NCI-H774 (cell line): ENCODE results near the gene PLGRKT.
"Not testable (repeated sequence)": the region's sequence is repeated elsewhere in the genome, so short reads cannot be mapped to it uniquely, and the experiment has no call there.

ENCODE experiments used
- DNase-seq: peaks from one replicate; lab custom pipeline; 2025; lab: John Stamatoyannopoulos, UW

PLGRKT gene

DNA sequence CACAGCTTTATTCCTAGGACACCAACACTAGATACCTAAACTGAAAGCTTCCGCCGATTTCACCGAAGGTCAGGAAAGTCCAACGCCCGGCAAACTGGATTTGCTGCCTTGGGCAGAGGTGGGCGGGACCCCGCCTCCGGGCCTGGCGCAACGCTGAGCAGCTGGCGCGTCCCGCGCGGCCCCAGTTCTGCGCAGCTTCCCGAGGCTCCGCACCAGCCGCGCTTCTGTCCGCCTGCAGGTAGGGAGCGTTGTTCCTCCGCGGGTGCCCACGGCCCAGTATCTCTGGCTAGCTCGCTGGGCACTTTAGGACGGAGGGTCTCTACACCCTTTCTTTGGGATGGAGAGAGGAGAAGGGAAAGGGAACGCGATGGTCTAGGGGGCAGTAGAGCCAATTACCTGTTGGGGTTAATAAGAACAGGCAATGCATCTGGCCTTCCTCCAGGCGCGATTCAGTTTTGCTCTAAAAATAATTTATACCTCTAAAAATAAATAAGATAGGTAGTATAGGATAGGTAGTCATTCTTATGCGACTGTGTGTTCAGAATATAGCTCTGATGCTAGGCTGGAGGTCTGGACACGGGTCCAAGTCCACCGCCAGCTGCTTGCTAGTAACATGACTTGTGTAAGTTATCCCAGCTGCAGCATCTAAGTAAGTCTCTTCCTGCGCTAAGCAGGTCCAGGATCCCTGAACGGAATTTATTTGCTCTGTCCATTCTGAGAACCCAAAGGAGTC is 12.8 kb upstream of the PLGRKT start, which contains the start of gene CD274:
TSS of gene CD274 (plus strand) at position 184 of the 733 bp plus-strand sequence. CDS start 5,572 bp downstream, outside the sequence.
- peak; percentile 96 for DNase-seq

DNA sequence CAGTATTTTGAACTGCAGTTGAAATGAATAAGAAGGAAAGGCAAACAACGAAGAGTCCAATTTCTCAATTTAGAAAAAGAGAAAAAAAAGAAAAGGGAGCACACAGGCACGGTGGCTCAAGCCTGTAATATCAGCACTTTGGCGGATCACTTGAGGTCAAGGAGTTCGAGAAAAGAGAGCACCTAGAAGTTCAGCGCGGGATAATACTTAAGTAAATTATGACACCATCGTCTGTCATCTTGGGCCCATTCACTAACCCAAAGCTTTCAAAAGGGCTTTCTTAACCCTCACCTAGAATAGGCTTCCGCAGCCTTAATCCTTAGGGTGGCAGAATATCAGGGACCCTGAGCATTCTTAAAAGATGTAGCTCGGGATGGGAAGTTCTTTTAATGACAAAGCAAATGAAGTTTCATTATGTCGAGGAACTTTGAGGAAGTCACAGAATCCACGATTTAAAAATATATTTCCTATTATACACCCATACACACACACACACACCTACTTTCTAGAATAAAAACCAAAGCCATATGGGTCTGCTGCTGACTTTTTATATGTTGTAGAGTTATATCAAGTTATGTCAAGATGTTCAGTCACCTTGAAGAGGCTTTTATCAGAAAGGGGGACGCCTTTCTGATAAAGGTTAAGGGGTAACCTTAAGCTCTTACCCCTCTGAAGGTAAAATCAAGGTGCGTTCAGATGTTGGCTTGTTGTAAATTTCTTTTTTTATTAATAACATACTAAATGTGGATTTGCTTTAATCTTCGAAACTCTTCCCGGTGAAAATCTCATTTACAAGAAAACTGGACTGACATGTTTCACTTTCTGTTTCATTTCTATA is 12.0 kb upstream of the PLGRKT start:
- no peak for DNase-seq

DNA sequence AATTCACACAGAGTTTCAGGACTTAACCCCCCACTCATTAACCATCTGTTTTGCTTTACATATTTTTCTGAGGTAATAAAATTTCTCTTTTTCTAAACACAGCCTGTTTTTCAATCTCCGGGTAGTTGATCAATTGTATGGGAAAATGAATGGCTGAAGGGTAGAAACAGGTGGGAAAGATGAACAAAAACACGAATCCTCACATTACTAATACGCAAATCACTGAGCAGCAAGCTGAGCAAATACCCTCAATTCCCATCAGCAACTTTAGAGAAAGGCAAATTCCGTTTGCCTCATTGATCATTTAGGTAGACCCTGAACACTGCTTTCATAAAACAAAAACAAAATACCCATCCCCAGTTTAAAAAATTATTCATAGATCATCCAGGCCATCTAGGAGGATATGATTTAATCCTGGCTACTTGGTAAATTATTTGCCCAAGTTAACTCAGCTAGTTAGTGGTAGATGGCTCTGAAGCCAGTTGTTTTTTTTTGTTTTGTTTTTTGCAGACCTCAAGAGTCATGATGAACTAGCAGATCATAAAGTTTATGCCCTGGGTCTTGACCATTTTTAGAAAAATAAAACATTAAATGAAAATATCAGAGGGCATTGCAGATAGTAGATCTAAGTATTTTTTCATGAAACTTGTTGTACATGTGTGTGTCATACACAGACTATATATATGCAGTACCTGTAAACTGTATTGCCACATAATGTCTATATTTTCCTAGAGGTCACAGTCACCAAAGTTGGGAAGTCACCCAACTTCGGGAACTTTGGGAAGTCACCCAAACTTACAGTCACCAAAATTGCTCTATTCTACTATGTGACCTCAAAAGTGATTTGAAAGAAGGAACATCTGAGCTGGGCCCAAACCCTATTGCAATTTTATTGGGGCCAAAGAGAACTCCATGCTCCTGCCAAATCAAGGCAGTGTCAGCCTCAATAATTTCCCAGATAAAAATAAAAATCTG is 11.0 kb upstream of the PLGRKT start:
- no peak for DNase-seq

DNA sequence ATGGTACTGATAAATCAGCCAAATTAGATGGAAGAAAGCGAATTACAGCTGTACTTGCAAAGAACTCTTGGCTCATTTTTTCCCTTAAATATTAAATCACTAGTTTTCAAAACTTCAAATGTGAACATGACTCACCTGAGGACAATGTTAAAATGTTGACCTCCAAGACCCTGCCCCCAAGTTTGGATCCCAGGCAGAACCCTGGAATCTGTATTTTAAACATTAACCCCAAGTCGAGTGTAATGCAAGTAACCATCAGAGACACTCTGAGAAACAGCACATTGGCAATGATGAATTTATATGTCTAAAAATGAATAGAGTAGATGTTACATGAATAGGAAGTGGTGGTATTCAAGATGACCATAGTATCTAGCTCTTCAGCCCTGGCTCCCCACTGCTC is 10.3 kb upstream of the PLGRKT start:
- DNase-seq: no peak

DNA sequence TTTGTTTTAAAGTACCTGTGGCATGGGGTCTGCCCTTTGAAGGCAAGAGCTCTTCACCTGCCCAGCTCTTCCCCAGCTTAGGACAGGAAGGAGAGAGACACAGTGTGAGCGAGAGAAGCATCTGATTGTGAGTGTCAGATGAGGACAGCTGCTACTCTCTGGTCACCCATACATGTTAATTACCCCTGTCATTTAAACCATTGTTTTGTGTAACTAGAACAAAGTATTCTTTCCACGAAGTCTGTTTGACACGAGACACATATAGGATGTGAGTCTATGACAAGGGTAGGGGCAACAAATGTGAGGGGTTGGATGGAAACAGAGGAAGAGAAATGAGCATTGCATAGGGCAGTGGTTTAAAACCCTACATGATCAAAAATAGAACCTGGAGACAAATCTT is 9.6 kb upstream of the PLGRKT start:
- DNase-seq: no peak

DNA sequence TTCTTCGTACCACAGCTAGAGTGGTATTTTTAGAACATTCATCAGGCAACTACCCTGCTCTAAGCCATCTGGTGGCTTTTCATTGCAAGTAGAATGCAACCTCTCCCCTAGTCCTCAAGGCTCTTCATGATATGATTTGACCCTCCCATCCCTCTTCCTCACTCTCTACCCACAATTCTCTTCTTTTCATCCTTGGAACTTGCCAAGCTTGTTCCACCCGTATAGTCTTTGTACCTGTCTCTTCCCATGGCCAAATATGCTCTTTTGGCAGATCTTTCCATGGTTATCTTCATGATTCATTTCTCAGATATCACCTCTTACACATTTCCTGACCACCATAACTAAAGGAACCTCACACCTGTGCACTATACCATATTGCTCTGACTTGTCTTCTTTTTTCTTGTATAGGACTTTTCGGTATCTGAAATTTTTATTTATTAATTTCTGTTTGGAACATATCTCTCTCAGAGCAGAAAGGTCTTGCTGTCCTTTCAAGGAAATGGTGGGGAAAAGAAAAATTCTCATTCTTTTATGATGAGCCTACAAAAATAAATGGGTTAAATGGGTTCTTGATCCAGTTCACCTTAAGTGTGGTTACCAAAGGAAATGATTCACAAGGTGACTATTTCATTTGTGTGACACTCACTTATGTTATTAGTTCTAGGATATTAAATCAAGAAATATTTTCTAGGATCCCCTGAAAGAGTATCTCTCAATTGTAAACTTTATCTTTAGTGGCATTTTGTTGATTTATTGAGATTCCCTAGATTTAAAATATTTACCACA is 8.9 kb upstream of the PLGRKT start:
- DNase-seq: no peak

DNA sequence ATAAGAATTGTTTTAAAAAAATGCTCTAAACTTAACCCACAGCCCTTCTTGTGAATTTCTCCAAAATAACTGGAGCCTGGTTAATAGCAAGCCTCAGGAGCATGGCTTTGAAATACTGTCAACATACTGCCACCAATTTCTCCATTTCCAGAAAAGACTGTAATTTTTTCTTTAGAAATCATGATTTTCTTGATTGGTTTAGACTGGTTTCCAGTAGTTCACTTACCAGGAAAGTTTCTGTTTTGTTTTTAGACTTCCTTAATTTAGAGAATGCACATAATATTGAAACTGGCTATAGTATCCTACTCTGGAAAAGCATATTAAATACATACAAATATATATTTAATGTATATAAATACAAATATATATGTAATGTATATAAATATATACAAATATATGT is 8.2 kb upstream of the PLGRKT start:
- no peak for DNase-seq

DNA sequence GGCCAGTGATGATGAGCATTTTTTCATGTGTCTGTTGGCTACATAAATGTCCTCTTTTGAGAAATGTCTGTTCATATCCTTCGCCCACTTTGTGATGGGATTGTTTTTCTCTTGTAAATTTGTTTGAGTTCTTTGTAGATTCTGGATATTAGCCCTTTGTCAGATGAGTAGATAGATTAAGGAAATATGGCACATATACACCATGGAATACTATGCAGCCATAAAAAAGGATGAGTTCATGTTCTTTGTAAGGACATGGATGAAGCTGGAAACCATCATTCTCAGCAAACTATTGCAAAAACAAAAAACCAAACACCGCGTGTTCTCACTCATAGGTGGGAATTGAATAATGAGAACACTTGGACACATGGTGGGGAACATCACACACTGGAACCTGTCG is 7.4 kb upstream of the PLGRKT start:
- DNase-seq: not testable (repeated sequence)

DNA sequence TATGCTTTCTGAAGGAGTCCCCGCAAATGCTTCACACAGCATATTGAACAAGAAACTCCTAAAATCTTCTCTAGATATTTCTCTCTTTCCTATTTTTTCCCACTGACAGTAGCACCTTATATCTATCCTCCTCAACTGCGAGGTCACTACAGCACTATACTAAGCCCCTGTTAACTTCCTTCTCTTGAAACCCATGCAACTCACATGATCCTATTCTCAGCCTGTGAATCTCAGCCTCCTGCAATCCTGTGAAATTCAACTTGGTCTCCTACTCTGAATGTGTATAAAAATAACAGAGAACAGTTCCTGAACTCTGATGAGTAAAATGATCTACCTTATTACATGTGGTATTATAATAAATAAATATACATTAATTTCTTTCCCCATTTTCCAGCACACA is 6.1 kb upstream of the PLGRKT start:
- DNase-seq: no peak

DNA sequence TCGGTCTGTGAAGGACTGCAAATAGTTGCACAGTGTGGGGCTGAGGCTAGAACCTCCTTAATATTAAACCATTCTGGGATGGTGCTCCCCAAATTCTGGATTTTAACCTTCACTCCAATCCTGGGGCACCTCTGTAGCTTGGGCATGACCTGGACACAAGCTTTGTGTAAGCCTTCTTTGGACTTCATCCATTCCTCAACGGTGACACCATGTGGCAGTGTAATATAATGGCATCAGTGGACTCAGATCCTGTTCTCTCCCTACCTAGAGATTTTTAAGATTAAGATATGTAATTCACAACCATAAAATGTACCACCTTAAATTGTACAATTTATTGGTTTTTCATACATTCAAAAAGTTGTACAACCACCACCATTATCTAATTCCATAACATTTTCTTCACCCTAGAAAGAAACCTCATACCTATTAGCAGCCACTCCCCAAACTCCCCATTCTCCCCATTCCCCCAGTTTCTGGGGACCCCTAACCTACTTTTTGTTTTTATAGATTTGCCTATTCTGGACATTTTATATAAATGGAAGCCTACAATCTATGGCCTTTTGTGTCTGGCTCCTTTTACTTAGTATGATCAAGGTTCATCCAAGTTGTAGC is 4.8 kb upstream of the PLGRKT start:
- DNase-seq: peak; percentile 57

DNA sequence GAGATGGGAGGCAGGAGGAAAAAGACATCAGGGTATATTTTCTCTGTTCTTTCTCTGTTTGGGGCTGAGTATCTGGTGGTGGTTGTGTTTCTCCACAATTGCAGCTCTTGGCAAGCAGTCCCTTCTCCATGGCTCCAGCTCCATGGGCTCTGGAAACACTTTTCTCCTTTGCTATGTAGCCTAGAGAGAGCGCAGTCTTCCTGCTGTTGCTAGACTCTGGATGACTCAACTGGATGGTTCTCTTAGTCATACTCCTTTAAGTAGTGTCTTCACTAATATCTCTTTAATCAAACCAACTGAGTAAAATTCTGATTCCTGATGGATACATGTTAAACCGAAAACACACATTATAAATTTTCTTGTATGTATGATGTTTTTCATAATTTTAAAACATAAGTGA is 3.3 kb upstream of the PLGRKT start:
- no peak for DNase-seq

DNA sequence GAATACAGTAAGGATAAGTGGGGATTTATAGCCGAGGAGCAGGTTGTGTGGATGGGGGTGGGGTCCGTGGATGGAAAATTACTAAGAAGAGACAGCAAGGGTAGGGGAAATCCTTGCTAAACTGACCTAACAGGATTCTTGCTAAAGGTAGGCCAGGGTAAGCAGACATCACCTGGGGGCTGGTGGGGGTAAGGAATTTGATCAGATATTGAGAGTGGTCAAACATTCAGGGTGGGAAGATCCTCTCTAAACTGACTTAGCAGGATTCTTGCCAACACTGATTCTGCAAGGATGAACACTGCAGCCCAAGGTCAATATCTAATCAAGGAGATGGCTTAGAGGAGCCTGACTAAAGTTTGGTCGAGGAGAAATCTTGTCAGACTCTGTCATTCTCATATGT is 2.7 kb upstream of the PLGRKT start:
- no peak for DNase-seq

DNA sequence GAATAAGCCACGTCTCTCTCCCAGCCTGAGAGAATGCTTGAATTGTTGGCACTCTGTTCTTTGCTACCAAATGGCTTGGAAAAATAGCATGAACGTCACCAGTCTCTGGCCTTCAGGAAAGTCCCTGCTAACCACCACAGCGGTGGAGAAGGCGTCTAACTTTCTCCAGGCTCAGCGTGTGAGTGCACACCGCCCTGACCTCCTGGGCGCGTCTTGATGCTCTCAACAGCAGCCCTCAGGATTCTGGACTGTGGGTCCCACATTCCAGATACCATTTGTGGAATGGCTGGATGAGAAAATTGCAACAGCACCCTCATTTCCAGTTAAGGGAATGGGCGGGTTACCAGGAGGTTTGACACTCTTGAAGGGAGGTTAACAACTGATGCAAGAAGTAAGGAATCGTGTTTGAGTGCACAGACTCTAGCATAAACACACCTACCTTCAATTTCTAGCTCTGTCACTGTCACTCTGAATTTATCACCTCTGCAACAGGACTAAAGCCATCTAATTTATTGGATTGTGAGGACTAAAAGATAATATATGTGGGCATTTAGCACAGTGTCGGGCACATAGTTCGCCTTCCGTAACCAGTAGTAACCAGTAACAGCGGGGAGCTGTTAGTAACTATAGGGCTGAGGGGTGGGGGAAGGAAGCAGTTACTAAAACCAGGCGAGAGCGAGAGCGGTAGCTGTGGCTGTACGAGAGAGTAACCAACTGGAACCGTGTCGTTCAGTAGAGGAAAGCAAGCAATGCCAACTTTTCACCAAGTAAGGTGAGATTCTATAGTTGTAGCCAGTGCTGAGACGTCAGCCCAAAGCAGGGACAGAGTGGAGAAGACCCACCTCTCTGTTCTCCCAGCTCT is 807 bp upstream of the PLGRKT start:
- DNase-seq: no peak

DNA sequence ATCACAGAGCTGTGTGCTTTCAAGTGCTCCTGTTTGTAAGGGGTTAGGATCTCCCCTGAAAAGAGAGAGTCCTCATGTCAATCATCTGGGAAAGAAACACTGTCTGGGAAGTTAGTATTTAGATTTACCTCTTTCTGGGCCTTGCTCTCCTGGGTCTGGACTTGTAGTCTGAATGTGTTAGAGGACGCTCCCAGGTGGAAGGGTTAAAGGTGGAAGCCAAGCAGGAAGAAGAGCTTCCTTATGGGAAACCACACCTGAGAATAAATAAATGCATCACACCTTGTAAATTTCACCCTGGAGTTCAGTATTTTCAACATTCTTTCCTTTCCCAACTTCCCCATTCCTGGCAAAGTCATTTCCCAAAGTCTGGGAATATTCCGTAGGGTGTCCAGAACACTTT is 1.3 kb downstream of the PLGRKT start:
- DNase-seq: no peak

DNA sequence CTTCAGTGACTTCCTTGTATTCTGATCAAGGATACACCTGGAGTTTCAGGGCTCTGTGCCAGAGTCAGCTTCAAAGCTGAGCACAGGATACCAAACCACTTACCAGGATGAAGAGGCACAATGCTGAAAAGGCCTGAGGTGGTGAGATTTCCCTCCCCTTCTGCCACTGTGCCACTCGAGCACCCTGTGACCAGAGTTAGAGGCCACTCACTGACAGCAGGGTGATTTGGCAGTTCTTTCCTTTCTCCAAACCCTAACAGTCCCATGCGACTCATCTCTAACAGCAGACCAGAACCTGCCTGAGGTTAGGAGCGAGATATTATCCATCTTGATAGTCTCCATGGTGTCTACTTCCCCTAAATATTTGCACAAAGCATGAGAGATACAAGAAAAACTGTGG is 1.8 kb downstream of the PLGRKT start:
- no peak for DNase-seq

DNA sequence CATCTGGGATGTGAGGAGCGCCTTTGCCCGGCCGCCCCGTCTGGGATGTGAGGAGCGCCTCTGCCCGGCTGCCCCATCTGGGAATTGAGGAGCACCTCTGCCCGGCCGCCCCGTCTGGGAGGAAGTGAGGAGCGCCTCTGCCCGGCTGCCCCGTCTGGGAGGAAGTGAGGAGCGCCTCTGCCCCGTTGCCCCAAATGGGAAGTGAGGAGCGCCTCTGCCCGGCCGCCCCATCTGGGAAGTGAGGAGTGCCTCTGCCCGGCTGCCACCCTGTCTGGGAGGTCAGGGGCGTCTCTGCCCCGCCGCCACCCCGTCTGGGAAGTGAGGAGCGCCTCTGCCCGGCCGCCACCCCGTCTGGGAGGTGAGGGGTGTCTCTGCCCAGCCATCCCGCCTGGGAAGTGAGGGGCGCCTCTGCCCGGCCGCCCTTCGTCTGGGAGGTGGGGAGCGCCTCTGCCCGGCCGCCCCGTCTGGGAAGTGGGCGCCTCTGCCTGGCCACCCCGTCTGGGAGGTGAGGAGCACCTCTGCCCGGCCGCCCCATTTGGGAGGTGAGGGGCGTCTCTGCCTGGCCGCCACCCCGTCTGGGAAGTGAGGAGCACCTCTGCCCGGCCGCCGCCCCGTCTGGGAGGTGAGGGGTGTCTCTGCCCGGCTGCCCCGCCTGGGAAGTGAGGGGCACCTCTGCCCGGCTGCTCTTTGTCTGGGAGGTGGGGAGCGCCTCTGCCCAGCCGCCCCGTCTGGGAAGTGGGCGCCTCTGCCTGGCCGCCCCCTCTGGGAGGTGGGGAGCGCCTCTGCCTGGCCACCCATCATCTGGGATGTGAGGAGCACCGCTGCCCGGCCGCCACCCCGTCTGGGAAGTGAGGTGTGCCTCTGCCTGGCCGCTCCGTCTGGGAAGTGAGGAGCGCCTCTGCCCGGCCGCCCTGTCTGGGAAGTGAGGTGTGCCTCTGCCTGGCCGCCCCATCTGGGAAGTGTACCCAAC is 3.6 kb downstream of the PLGRKT start:
- not testable (repeated sequence) for DNase-seq

DNA sequence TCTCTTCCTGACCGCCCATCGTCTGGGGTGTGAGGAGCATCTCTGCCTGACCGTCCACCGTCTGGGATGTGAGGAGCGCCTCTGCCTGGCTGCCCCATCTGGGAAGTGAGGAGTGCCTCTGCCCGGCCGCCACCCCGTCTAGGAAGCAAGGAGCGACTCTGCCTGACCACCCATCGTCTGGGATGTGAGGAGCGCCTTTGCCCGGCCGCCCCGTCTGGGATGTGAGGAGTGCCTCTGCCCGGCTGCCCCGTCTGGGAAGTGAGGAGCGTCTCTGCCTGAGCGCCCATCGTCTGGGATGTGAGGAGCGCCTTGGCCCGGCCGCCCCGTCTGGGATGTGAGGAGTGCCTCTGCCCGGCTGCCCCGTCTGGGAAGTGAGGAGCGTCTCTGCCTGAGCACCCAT is 4.4 kb downstream of the PLGRKT start:
- not testable (repeated sequence) for DNase-seq

DNA sequence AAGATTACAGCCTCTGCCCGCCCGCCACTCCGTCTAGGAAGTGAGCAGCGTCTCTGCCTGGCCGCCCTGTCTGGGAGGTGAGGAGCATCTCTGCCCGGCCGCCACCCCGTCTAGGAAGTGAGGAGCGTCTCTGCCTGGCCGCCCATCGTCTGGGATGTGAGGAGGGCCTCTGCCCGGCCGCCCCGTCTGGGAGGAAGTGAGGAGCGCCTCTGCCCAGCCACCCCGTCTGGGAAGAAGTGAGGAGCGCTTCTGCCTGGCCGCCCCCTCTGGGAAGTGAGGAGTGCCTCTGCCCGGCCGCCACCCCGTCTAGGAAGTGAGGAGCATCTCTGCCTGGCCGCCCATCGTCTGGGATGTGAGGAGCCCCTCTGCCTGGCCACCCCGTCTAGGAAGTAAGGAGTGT is 4.8 kb downstream of the PLGRKT start:
- DNase-seq: not testable (repeated sequence)

DNA sequence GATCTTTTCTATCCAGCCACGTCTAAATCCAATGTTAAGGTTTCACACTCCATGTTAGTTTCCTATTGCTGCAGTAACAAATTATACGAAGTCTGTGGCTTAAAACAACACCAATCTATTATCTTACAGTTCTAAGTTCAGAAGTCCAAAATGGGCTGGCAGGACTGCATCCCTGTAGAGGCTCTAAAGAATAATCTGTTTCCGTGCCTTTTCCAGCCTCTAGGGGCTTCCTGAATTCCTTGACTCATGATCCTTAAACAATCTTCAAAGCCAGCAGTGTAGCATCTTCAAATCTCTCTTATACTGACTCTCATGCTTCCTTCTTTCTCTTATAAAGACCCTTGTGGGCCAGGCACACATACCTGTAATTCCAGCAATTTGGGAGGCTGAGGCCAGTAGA is 6.8 kb downstream of the PLGRKT start:
- no peak for DNase-seq
